Measurements from ENCODE around the gene NCF2. TPM values are rescaled to one million over a fixed set of nuclear protein-coding genes. Genes with fewer than 3 reads are reported as not detected.

Gene NCF2
- total RNA-seq, 1 donor from 2014 or later = 9.8 TPM

DNA sequence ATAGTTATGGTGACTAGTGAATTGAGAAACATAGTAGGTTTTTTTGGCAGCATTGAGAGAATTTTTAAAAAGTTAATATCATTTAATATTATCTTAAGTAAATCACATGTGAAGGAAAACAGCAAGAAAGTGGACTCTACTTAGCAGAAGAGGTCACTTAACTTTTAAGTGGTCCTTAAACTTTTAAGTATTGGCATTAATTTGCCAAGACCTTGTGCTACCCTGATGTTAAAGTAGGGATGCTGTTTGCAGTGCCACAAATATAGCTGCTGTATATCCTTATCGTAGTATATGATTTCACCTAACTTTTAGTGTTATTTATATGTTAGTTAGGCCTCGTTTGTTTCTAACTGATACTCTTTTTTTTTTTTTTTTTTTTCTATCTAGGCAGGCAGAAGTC is 77.8 kb downstream of the NCF2 start:
- TF ChIP-seq, protein P1, sequence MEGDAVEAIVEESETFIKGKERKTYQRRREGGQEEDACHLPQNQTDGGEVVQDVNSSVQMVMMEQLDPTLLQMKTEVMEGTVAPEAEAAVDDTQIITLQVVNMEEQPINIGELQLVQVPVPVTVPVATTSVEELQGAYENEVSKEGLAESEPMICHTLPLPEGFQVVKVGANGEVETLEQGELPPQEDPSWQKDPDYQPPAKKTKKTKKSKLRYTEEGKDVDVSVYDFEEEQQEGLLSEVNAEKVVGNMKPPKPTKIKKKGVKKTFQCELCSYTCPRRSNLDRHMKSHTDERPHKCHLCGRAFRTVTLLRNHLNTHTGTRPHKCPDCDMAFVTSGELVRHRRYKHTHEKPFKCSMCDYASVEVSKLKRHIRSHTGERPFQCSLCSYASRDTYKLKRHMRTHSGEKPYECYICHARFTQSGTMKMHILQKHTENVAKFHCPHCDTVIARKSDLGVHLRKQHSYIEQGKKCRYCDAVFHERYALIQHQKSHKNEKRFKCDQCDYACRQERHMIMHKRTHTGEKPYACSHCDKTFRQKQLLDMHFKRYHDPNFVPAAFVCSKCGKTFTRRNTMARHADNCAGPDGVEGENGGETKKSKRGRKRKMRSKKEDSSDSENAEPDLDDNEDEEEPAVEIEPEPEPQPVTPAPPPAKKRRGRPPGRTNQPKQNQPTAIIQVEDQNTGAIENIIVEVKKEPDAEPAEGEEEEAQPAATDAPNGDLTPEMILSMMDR (IDR thresholded peaks at IDR 0.05) = no peak
- DNase-seq (ENCODE audit: low spot score in 2 of 2) = no peak
- peaks cover 0 to 5% of the 10 kb centered on the region in 2 donors for H3K36me3 ChIP-seq
- no peak overlapping the region for H3K27ac ChIP-seq
- intact Hi-C loops (cut with DNase I) = no loop called here
- H3K4me3 ChIP-seq = no peak overlapping the region
- H3K27me3 ChIP-seq = no peaks in the 10 kb centered on the region
- H3K9me3 ChIP-seq = no peaks in the 10 kb centered on the region
- no peaks in the 10 kb centered on the region for H3K4me1 ChIP-seq

DNA sequence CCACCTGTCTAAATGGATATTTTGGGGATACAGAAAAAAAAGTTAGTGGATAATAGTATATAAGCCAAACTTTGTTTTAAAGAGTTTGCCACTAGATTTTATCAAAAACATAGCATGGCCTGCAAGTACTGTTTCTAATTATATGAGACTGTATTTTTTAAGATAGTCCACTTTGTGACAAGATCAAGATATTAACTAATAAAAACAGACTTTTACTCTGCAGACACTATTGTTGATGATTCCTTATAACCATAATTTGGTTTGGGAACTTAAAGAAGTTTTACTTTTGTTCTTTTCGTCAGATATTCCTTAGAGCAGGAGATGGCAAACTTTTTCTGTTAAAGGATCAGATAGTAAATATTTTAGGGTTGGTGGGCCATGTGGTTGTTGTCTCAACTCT is 81.6 kb downstream of the NCF2 start:
- no peak overlapping the region for H3K27ac ChIP-seq
- no peaks in the 10 kb centered on the region for H3K36me3 ChIP-seq
- DNase-seq (ENCODE audit: low spot score in 2 of 2) = no peak
- H3K4me3 ChIP-seq = no peak overlapping the region
- no peaks in the 10 kb centered on the region for H3K4me1 ChIP-seq
- TF ChIP-seq, protein P1 (IDR thresholded peaks at IDR 0.05) = no peak
- H3K9me3 ChIP-seq = no peaks in the 10 kb centered on the region
- intact Hi-C loops (cut with DNase I) = no loop called here
- no peaks in the 10 kb centered on the region for H3K27me3 ChIP-seq

DNA sequence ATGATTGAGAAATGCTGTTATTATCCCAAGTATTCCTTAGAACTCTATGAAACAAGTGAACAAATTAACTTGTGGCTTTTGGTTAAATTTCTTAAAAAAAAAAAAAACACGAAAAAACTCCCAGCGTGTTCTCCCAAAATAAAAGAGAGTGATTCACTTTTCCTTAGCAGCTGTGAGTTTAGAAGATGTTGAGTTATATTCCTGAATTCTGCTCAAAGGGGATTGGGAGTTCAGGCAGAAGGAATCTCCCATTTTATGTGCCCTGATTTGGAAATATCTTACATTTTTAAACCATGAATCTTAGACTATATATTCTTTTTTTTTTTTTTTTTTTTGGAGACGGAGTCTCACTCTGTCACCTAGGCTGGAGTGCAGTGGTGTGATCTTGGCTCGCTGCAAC is 83.7 kb downstream of the NCF2 start:
- H3K4me3 ChIP-seq = no peak overlapping the region
- H3K36me3 ChIP-seq = no peaks in the 10 kb centered on the region
- H3K27ac ChIP-seq = no peak overlapping the region
- H3K27me3 ChIP-seq = no peaks in the 10 kb centered on the region
- TF ChIP-seq, protein P1 (IDR thresholded peaks at IDR 0.05) = no peak
- no peak for DNase-seq (ENCODE audit: low spot score in 2 of 2)
- no peaks in the 10 kb centered on the region for H3K4me1 ChIP-seq
- no peaks in the 10 kb centered on the region for H3K9me3 ChIP-seq
- intact Hi-C loops (cut with DNase I) = no loop called here

Other genes starting within 250 kb of the NCF2 start
- 0.53 TPM for gene NMNAT2, start 172.1 kb downstream of the NCF2 start, total RNA-seq
- gene SMG7, start 118.0 kb downstream of the NCF2 start, total RNA-seq = 26.4 TPM
- 48.3 TPM for gene ARPC5, start 45.3 kb upstream of the NCF2 start, total RNA-seq
- gene APOBEC4, start 62.9 kb upstream of the NCF2 start, total RNA-seq = not detected
- gene RGL1, start 214.7 kb upstream of the NCF2 start, total RNA-seq = 23.1 TPM

Measured in ascending aorta (tissue), 2 donors.